Right lobe of liver (tissue), 6 donors: Measurements from ENCODE around the gene SDS. TPM values are rescaled to one million over a fixed set of nuclear protein-coding genes. Genes with fewer than 3 reads are reported as not detected.

ENCODE experiments used
- ATAC-seq, 4 donors: fragments of 200-7000 bp; cut with Tn5 transposase; one replicate each; pipeline ENCODE4 v1.9.1; 2020; ENCODE audit warnings: mild to moderate bottlenecking in 4 of 4, moderate library complexity in 4 of 4
- DNase-seq, 3 donors: peaks; one replicate each; pipeline ENCODE4 v3.0.0-alpha.2; 2020
- H3K27ac ChIP-seq, 3 donors: fragments of 200-600 bp; one replicate each; pipeline ENCODE4 v1.8.0; 2022
- H3K27me3 ChIP-seq, 2 donors: fragments of 200-600 bp; one replicate each; pipeline ENCODE4 v1.8.0; 2022
- H3K36me3 ChIP-seq, 4 donors: fragments of 200-600 bp; sonication (generic) in 1 of 4; one replicate each; pipeline versions ENCODE4 v1.5.1 to v1.8.0; 2017 to 2022; ENCODE audit warnings: control low read depth in 1 of 4
- H3K4me1 ChIP-seq, 4 donors: fragments of 200-600 bp; sonication (generic) in 1 of 4; one replicate each; pipeline versions ENCODE4 v1.5.1 to v1.8.0; 2017 to 2022; ENCODE audit warnings: control low read depth in 1 of 4
- H3K4me3 ChIP-seq, 3 donors: fragments of 200-600 bp; one replicate each; pipeline ENCODE4 v1.8.0; 2022
- H3K9me3 ChIP-seq, 4 donors: fragments of 200-600 bp; sonication (generic) in 1 of 4; one replicate each; pipeline versions ENCODE4 v1.5.1 to v1.8.0; 2017 to 2022; ENCODE audit warnings: control low read depth in 1 of 4
- CTCF ChIP-seq, 4 donors: fragments of 200-600 bp in 3 of 4; fragments of 450-650 bp in 1 of 4; IDR thresholded peaks; one replicate each; pipeline versions ENCODE4 v1.5.1 to v1.8.0; 2016 to 2022; ENCODE audit warnings: antibody characterized with exemption in 4 of 4, mild to moderate bottlenecking in 2 of 4
- POLR2A ChIP-seq: fragments of 450-650 bp; IDR thresholded peaks from one replicate; pipeline ENCODE4 v1.6.1; 2017; ENCODE audit warnings: antibody characterized with exemption, mild to moderate bottlenecking
- WGBS: methylation state at CpG from one replicate; pipeline ENCODE4 v1.1.6; 2018; ENCODE audit warnings: low coverage, low lambda C conversion rate; ENCODE audit not compliant: insufficient coverage; ENCODE audit errors: missing lambda C conversion rate; 5-methylcytosine and 5-hydroxymethylcytosine counted together
- intact Hi-C, 2 donors: fragments of 100-400 bp; cut with DNase I; formaldehyde crosslinking; loops; one replicate each; pipeline versions ENCODE4 v1.11.2 to v1.14.1; 2022
- total RNA-seq, 6 experiments: library from RNA; depleted of rRNA in 2 of 6; stranded (reverse); fragments of >200 nt in 2 of 6; fragmentation: NEBNext Ultra II Directional in 3 of 6; extraction: Animal tissue kit (Norgen Biotek cat#: 25700) in 3 of 6; gene quantifications; one replicate each; pipeline versions ENCODE4 v1.1.0 to v1.2.4, GENCODE V29; 2016 to 2023
- donor health status: DM: no; HTN: yes; CAD: no.
- donor health status: DM: no; HTN: no; CAD: no.
- donor health status: DM: no; HTN: no; CAD: no.
- donor health status: DM: no; HTN: yes; CAD: no.
- donor health status: DM: no; HTN: yes; CAD: no.

SDS gene
- total RNA-seq, 6 experiments from 2014 or later = 208 to 722 (median 309) TPM

DNA sequence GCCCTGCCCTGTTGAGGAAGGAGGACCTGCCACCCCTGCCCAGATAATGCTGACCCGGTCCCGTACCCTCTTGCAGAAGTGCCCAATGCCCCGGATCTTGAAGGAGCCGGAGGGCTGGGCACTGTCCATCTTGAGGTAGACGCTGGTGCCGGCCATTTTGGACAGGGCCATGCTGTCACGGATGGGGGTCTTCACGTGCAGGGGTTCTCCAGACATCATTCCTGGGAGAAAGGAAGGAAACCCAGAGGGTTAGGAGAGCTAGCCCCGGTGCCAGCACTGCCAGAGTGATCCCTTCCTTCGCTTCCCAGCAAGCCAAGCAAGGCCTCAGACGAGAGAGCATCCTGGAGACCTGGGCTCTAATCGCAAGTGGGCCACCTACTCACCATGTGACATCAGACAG is 4.2 kb downstream of the SDS start:
- Histone ChIP-seq H3K27me3 (no peaks in the 10 kb centered on the region), H3K4me1 (peaks cover 0 to 3% (median 0%) of the 10 kb centered on the region in 4 donors), H3K36me3 (peaks cover 0 to 72% (median 29%) of the 10 kb centered on the region in 4 donors), H3K9me3 (no peaks in the 10 kb centered on the region), H3K4me3 (no peak overlapping the region), H3K27ac (no peak overlapping the region)
- intact Hi-C loops = no loop called here
- peak in 3 of 4 donors; percentile 0 to 1 (median 0) for ATAC-seq
- DNase-seq = peak in 2 of 3 donors; percentile 70 to 72
- whole genome bisulfite sequencing = 90% methylated on average over 4 of the region's 12 CpGs
- no peak for TF ChIP-seq CTCF (IDR thresholded peaks at IDR 0.05)
- TF ChIP-seq POLR2A = peak; percentile 13

DNA sequence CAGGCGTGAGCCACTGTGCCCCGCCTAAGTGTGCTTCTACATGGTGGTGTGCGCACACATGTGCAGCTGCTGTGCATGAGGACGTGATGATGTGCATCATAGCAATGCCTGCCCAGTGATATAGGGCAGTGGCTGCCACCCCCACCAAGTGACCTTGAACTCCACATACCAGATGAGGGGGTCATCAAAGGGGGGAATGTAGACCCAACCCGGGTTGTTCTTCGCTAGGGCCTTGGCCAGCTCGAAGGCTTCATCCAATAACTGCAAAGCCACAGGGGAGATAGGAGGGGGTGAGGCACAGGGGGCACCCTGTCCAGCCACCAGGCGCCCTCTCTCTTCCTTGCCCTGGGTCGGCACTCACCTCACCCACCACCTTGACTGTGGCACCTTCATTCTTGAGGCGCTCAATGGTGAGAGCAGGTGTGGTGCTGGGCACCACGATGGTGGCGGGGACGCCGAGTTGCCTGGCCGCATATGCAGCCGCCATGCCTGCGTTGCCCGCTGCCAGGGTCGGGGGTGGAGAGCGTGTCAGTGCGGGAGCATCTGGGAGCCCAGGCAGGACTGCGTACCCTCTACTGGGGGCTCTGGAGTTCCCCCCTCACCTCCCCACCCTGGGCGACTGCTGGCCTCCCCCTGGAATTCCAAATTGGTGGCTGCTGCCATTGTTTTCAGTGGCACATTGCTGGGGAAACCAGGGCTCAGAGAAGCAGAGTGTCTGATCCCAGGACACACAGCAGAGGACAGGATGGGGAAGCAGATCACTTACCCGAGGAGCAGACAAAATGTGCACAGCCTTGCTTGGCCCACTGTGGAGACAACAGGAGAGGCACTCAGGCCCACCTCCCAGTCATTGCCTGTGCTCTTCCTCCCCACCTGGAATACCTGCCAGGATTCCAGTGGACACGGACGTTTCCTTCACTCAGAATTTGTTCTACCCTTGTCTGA is 5.1 kb downstream of the SDS start:
- no peaks in the 10 kb centered on the region for H3K27me3 ChIP-seq
- no peak overlapping the region for H3K27ac ChIP-seq
- H3K4me1 ChIP-seq = no peaks in the 10 kb centered on the region
- H3K4me3 ChIP-seq = no peak overlapping the region
- ATAC-seq (peak in 3 of 4 donors; percentile 9 to 37 (median 26)), DNase-seq (peak in 2 of 3 donors; percentile 71 to 77)
- WGBS = 87% methylated on average over 3 of the region's 26 CpGs
- intact Hi-C loops = no loop called here
- H3K9me3 ChIP-seq = no peaks in the 10 kb centered on the region
- no peak for TF ChIP-seq POLR2A
- peaks cover 0 to 72% (median 29%) of the 10 kb centered on the region in 4 donors for H3K36me3 ChIP-seq

DNA sequence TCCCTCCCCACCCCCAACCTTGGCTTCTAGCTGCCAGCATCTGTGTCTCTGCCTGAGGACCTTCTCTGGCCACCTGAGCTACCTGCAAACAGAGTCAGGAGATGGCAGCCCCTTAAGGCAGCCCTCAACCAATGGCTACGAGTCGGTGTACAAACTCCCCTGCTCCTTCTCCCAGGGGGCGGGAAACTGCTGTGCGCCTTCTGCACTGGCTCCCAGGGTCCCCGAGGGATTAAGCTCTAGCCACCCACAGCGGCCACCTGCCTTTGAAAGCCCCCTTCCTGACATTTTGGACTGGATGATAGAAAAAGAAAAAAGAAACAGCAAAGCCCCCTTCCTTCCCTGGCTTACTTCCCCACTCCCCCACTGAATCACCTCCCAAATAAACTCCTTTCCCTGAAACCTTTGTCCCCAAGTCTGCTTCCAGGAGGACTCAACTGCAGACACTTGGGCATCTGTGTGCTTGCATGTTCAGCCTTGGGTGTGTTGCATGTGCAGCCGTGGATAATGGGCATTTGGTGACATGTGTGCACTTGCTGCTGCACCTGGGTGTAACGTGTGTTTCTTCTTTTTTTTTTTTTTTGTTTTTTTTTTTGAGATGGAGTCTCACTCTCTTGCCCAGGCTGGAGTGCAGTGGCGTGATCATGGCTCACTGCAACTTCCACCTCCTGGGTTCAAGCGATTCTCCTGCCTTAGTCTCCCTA is 6.0 kb downstream of the SDS start:
- Histone ChIP-seq H3K36me3 (peaks cover 0 to 71% (median 29%) of the 10 kb centered on the region in 4 donors), H3K27me3 (no peaks in the 10 kb centered on the region), H3K27ac (no peak overlapping the region), H3K4me3 (no peak overlapping the region), H3K9me3 (no peaks in the 10 kb centered on the region), H3K4me1 (no peaks in the 10 kb centered on the region)
- 62% methylated on average over 3 of the region's 10 CpGs for WGBS
- DNase-seq (peak in 2 of 3 donors; percentile 66 to 71), ATAC-seq (peak in 3 of 4 donors; percentile 2 to 22 (median 3))
- TF ChIP-seq POLR2A (peak; percentile 61), CTCF (IDR thresholded peaks at IDR 0.05) (no peak)
- intact Hi-C loops = no loop called here

- WGBS = 69% methylated on average over 4 of the region's 16 CpGs
- no peaks in the 10 kb centered on the region for H3K27me3 ChIP-seq
- H3K27ac ChIP-seq = no peak overlapping the region
- H3K36me3 ChIP-seq = peaks cover 0 to 68% (median 29%) of the 10 kb centered on the region in 4 donors
- H3K4me3 ChIP-seq = no peak overlapping the region
- intact Hi-C loops = no loop called here
- no peaks in the 10 kb centered on the region for H3K4me1 ChIP-seq
- TF ChIP-seq CTCF (IDR thresholded peaks at IDR 0.05) = no peak
- TF ChIP-seq POLR2A = no peak
- H3K9me3 ChIP-seq = no peaks in the 10 kb centered on the region
- peak in 1 of 3 donors; percentile 69 for DNase-seq
- ATAC-seq = peak in 2 of 4 donors; percentile 3 to 31
These were observed 6.7 kb downstream of the SDS start for GRCh38 chr12:113396828-113397496.
